ENCODE data around the gene RAPGEF4. TPM values are rescaled to one million over a fixed set of nuclear protein-coding genes. Genes with fewer than 3 reads are reported as not detected.

The RAPGEF4 gene
- total RNA-seq, result 0.55 and 1.8 TPM in 2 replicates

DNA sequence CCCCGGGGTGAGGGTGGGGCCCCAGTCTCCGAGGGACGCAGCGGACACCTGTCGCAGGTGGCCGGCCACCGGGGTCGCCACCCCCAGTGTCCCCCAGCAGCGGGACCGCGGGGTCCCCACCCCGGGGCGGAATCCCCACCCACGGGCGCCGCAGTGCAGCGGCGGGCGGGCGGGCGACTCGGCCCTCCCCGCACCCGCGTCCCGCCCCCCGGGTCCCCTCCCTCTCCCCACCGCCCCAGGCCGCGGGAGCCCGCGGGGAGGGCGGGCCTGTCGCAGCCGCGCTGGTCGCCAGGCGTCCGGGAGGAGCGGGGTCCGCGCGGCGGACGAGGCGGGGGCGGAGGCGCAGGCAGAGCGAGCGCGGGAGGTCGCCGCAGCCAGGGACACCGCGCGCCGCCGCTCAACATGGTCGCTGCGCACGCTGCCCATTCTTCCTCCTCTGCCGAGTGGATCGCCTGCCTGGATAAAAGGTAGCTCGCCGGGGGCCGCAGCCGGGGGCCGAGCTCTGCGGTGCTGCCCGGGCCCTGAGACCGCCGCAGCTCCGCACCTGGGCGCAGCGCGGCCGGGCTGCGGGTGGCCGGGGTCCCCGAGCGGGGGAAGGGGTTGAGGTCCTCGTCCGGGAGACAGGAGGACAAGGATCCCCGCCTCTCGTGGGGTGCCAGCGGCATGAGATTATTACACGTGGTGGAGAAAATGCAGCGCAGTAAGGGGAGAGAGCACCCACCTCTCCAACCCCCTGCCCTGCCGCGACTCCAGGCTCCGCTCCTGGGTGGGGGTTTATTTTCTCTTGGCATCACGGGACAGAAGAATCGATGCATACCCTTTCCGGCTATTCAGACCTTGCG, at the start of gene RAPGEF4:
TSS of gene RAPGEF4 (plus strand) at position 264 of the 842 bp plus-strand sequence. CDS start at position 403, 139 bp downstream.

DNA sequence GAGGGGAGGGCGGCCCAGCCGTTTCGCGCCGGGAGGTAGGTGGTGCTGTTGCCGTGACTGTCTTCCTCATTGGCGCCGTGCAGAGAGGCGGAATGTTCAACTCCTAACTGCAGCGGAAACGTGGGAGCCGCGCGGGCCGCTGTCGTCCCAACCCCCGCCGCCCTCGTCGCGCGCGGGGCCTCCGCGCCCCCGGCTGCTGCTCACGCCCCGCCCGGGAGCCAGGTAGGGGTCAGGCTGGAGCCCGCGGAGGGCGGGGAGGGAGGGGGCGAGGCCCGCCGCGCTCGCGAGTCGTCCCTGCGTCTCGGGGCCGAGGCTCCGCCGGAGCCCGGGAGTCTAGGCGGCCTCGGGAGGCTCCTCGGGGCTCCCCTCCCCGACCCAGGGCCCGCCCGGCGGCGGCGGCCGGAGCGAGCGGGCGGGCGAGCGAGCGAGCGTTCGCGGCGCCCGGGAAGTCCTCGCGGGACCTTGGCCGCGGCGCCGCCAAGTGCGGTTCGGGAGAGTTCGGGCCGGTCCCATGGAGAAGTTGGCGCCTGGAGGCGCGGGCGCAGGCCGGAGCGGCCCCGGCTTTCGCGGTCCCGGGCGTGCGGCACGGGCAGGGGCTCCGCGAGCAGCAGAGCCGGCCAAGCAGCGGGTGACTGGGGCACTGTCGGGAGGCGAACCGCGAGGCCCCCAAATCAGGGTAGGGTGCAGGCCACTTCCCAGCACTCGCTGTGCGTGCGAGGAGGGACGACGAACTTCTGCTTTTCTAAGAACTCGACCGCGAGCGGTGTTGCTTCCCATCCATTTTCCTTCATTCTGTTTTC, 340.3 kb downstream of the RAPGEF4 start, which contains the start of gene MAP3K20:
TSS of gene MAP3K20 (plus strand) at position 66 of the 800 bp plus-strand sequence. CDS start 15,186 bp downstream, outside the sequence.

Other genes with a start within 250 kb of the RAPGEF4 start
- 18.0 and 19.8 TPM in 2 replicates for gene PDK1, start 179.8 kb upstream of the RAPGEF4 start, total RNA-seq

Data from hair follicular keratinocyte (primary cell).